ENCODE results near the gene FOXN3. TPM values are rescaled to one million over a fixed set of nuclear protein-coding genes. Genes with fewer than 3 reads are reported as not detected.

FOXN3 gene
- total RNA-seq, 4 donors from 2014 or later: 98.7 to 116 (median 103) TPM

DNA sequence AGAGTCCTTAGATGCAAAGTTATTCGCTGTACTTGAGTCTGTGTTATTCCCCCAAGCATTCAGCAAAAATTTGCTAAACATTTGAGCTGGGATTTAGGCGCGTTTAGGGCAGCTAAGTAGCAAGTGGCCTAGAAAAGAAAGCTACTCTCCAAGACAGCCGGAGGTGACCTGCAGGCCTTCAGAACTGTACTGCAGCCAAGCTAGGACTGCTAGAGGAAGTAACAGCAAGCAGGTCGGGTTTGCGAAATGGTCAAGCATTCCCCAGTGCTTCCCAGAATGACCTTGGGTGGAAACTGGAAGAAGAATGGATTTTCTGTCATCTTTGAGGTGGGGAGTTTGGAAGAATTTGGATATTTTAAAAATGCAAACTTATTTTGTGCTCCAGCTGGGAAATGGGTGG lies 287.5 kb downstream of the FOXN3 start:
- H3K9me3 ChIP-seq: no peaks in the 10 kb centered on the region
- 69 to 74% methylated on average over 6 of the region's 6 CpGs for WGBS, 2 donors
- no peaks in the 10 kb centered on the region for H3K27me3 ChIP-seq
- DNase-seq (ENCODE audit: low spot score in 2 of 2): no peak
- TF ChIP-seq, protein P1, sequence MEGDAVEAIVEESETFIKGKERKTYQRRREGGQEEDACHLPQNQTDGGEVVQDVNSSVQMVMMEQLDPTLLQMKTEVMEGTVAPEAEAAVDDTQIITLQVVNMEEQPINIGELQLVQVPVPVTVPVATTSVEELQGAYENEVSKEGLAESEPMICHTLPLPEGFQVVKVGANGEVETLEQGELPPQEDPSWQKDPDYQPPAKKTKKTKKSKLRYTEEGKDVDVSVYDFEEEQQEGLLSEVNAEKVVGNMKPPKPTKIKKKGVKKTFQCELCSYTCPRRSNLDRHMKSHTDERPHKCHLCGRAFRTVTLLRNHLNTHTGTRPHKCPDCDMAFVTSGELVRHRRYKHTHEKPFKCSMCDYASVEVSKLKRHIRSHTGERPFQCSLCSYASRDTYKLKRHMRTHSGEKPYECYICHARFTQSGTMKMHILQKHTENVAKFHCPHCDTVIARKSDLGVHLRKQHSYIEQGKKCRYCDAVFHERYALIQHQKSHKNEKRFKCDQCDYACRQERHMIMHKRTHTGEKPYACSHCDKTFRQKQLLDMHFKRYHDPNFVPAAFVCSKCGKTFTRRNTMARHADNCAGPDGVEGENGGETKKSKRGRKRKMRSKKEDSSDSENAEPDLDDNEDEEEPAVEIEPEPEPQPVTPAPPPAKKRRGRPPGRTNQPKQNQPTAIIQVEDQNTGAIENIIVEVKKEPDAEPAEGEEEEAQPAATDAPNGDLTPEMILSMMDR (IDR thresholded peaks at IDR 0.05): no peak
- TF ChIP-seq POLR2A (IDR thresholded peaks at IDR 0.05): no peak
- TF ChIP-seq EP300 (IDR thresholded peaks at IDR 0.05): no peak
- no peak overlapping the region for H3K4me3 ChIP-seq
- H3K36me3 ChIP-seq: no peaks in the 10 kb centered on the region
- no peaks in the 10 kb centered on the region for H3K4me1 ChIP-seq
- H3K27ac ChIP-seq: no peak overlapping the region

DNA sequence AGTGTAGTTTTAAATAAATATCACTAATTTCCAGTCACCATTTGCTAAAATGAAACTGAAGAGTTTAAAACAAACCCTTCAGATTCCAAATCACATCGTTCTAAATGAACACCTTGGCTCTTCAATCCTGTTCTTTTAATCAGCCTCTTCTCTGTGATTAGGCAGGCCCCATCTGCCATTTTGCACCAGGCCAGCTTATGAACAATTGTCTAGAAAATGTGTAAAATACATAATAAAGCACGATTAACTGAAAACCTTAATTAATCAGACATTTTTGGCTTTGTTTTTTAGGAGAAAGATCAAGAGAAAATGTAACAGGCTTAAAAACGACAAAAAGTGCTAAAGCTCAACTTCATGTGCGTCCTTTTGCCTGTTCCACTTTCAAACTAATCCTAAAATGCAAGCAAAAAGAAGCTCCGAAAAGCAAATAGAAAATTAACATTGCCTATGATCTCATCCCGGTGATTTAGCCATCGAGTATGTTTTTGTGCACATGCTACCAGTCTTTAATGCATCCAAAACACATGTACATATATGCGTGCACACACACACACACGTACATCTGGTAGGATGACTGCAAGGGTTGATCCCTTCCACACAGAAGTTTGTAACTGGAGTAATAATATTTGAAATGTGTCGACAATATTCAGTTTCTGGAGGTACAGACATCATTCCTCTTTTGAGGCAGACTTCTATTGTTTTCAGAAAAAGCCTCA lies 288.6 kb downstream of the FOXN3 start:
- H3K27me3 ChIP-seq: no peaks in the 10 kb centered on the region
- H3K4me1 ChIP-seq: no peaks in the 10 kb centered on the region
- H3K27ac ChIP-seq: no peak overlapping the region
- no peak for DNase-seq (ENCODE audit: low spot score in 2 of 2)
- no peaks in the 10 kb centered on the region for H3K9me3 ChIP-seq
- WGBS, 2 donors: 90 to 93% methylated on average over 10 of the region's 10 CpGs
- TF ChIP-seq EP300 (IDR thresholded peaks at IDR 0.05): no peak
- no peaks in the 10 kb centered on the region for H3K36me3 ChIP-seq
- H3K4me3 ChIP-seq: no peak overlapping the region

DNA sequence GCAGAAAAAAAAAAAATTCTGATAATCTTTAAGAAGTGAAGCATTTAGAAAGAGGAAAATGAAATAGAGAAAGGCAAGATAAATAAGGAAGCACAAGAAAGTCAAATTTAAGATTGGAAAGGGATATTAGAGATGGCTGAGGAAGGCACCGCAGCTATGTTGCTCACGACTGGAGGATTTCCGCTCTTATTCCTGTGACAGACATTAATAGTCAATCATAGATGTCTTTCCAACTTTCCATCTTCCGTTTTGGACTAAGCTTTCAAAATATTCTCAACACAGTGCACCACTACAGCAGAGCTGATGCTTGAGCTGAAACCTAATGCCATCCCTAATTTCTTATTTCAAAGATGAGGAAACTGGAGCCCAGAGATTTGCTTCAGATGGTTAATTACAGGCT lies 290.6 kb downstream of the FOXN3 start:
- Histone ChIP-seq H3K4me3 (no peak overlapping the region), H3K27ac (no peak overlapping the region), H3K36me3 (no peaks in the 10 kb centered on the region), H3K27me3 (no peaks in the 10 kb centered on the region), H3K4me1 (no peaks in the 10 kb centered on the region), H3K9me3 (no peaks in the 10 kb centered on the region)
- 55 to 57% methylated on average over 4 of the region's 4 CpGs for WGBS, 2 donors
- DNase-seq (ENCODE audit: low spot score in 2 of 2): no peak
- TF ChIP-seq, protein P1 (IDR thresholded peaks at IDR 0.05): no peak
- TF ChIP-seq EP300 (IDR thresholded peaks at IDR 0.05) (no peak), POLR2A (IDR thresholded peaks at IDR 0.05) (no peak)

DNA sequence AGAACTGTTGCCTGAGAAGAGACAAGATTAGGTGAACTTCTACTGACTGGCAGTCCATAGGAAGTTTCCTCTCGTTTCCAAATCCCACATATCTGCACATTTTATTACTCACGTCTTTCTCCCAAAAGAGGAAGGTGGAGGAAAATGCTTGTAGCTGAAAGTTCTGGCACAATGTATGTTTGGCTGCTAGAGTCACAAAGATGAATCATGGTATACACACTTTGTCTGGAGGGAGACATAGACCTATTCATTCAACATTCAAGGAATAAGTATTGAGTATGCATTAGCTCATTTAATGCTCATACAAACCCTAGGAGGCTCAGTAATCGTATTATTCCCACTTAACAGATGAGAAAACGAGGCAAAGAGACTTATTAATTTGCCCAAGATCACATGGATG lies 291.8 kb downstream of the FOXN3 start:
- 61 to 62% methylated on average over 4 of the region's 4 CpGs for WGBS, 2 donors
- DNase-seq (ENCODE audit: low spot score in 2 of 2): no peak
- H3K27ac ChIP-seq: no peak overlapping the region
- H3K9me3 ChIP-seq: peaks cover 0 to 6% (median 2%) of the 10 kb centered on the region in 4 donors
- TF ChIP-seq EP300 (IDR thresholded peaks at IDR 0.05) (no peak), POLR2A (IDR thresholded peaks at IDR 0.05) (no peak)
- TF ChIP-seq, protein P1 (IDR thresholded peaks at IDR 0.05): no peak
- H3K27me3 ChIP-seq: no peaks in the 10 kb centered on the region
- H3K36me3 ChIP-seq: no peaks in the 10 kb centered on the region
- no peak overlapping the region for H3K4me3 ChIP-seq
- no peaks in the 10 kb centered on the region for H3K4me1 ChIP-seq

DNA sequence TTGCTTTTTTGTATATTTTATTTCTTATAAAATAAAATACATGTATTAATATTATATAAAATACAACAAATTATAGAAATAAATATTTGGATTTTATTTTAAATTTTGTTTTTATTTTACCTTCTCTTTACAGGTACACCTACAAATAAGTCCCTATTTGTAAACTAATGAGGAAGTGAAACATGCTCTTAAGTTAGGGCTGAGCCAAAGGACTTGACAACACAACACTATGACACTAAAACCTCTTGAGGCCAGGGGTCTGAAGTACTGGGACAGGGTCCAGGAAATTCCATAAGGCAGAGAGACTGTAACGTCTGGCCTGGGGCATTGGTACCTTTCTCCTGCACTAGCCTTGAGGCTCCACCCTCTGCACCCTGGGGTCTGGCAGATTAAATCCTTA lies 293.2 kb downstream of the FOXN3 start:
- peaks cover 0 to 19% (median 2%) of the 10 kb centered on the region in 4 donors for H3K9me3 ChIP-seq

More for the DNA sequence above, 293.2 kb downstream of the FOXN3 start:
- H3K36me3 ChIP-seq: no peaks in the 10 kb centered on the region
- no peak overlapping the region for H3K27ac ChIP-seq
- no peak for DNase-seq (ENCODE audit: low spot score in 2 of 2)
- no peaks in the 10 kb centered on the region for H3K4me1 ChIP-seq
- WGBS, 2 donors: 53 to 64% methylated on average over 1 of the region's 1 CpG
- no peaks in the 10 kb centered on the region for H3K27me3 ChIP-seq
- no peak overlapping the region for H3K4me3 ChIP-seq
- no peak for TF ChIP-seq EP300 (IDR thresholded peaks at IDR 0.05)
- TF ChIP-seq POLR2A (IDR thresholded peaks at IDR 0.05): no peak
- TF ChIP-seq, protein P1 (IDR thresholded peaks at IDR 0.05): no peak
